GM04504 (cell line): ENCODE results near the gene CPNE9.

ENCODE experiments used
- DNase-seq: peaks from one replicate; pipeline ENCODE4 v3.0.0-alpha.2; 2012; ENCODE audit warnings: low read depth

The CPNE9 gene

GRCh38 chr3:9703736-9704346 lies at the start of gene CPNE9:
Gene CPNE9, plus strand, starts transcription at chr3:9703833. Its CDS starts 164 bp downstream, at chr3:9703997.
- DNase-seq, result no peak

GRCh38 chr3:9659849-9660248 lies 43.8 kb upstream of the CPNE9 start:
- DNase-seq, result no peak

GRCh38 chr3:9660972-9661371 lies 42.7 kb upstream of the CPNE9 start:
- no peak for DNase-seq

- no peak for DNase-seq
Observed at GRCh38 chr3:9664119-9664751, 39.4 kb upstream of the CPNE9 start.

- no peak for DNase-seq
Observed at GRCh38 chr3:9666704-9667445, 36.8 kb upstream of the CPNE9 start.

- no peak for DNase-seq
Observed at GRCh38 chr3:9669277-9669676, 34.4 kb upstream of the CPNE9 start.

GRCh38 chr3:9669720-9670432 lies 33.8 kb upstream of the CPNE9 start:
- DNase-seq, result peak; percentile 22

GRCh38 chr3:9673082-9673481 lies 30.6 kb upstream of the CPNE9 start:
- DNase-seq, result no peak

- DNase-seq, result no peak
Observed at GRCh38 chr3:9673752-9674151, 29.9 kb upstream of the CPNE9 start.

GRCh38 chr3:9675736-9676290 lies 27.8 kb upstream of the CPNE9 start:
- no peak for DNase-seq

- no peak for DNase-seq
Observed at GRCh38 chr3:9676785-9677184, 26.8 kb upstream of the CPNE9 start.

- no peak for DNase-seq
Observed at GRCh38 chr3:9678493-9678892, 25.1 kb upstream of the CPNE9 start.

GRCh38 chr3:9679476-9680080 lies 24.1 kb upstream of the CPNE9 start:
- no peak for DNase-seq

- DNase-seq, result no peak
Observed at GRCh38 chr3:9681011-9681722, 22.5 kb upstream of the CPNE9 start.

- DNase-seq, result no peak
Observed at GRCh38 chr3:9681723-9682081, 21.9 kb upstream of the CPNE9 start.

GRCh38 chr3:9682096-9682495 lies 21.5 kb upstream of the CPNE9 start:
- no peak for DNase-seq

GRCh38 chr3:9683426-9683825 lies 20.2 kb upstream of the CPNE9 start:
- no peak for DNase-seq

GRCh38 chr3:9685216-9686049 lies 18.2 kb upstream of the CPNE9 start:
- DNase-seq, result no peak

- DNase-seq, result no peak
Observed at GRCh38 chr3:9686050-9686550, 17.5 kb upstream of the CPNE9 start.

GRCh38 chr3:9686703-9687102 lies 16.9 kb upstream of the CPNE9 start:
- no peak for DNase-seq
